ENCODE measurements around the gene GAS2L2.

Gene GAS2L2

GRCh38 chr17:35742496-35742895 is 10.5 kb downstream of the GAS2L2 start:
- H3K4me3 ChIP-seq (ENCODE audit: low read depth, low read length), result no peak overlapping the region
- no peak for DNase-seq (ENCODE audit: low read depth)
- TF ChIP-seq CTCF (conservative IDR thresholded peaks at IDR 0.05; ENCODE audit: low read depth, low read length), result no peak

GRCh38 chr17:35740997-35741931 is 11.8 kb downstream of the GAS2L2 start:
- H3K4me3 ChIP-seq (ENCODE audit: low read depth, low read length), result no peak overlapping the region
- DNase-seq (ENCODE audit: low read depth), result no peak
- no peak for TF ChIP-seq CTCF (conservative IDR thresholded peaks at IDR 0.05; ENCODE audit: low read depth, low read length)

GRCh38 chr17:35740216-35740615 is 12.8 kb downstream of the GAS2L2 start:
- no peak overlapping the region for H3K4me3 ChIP-seq (ENCODE audit: low read depth, low read length)
- no peak for DNase-seq (ENCODE audit: low read depth)
- no peak for TF ChIP-seq CTCF (conservative IDR thresholded peaks at IDR 0.05; ENCODE audit: low read depth, low read length)

DNA sequence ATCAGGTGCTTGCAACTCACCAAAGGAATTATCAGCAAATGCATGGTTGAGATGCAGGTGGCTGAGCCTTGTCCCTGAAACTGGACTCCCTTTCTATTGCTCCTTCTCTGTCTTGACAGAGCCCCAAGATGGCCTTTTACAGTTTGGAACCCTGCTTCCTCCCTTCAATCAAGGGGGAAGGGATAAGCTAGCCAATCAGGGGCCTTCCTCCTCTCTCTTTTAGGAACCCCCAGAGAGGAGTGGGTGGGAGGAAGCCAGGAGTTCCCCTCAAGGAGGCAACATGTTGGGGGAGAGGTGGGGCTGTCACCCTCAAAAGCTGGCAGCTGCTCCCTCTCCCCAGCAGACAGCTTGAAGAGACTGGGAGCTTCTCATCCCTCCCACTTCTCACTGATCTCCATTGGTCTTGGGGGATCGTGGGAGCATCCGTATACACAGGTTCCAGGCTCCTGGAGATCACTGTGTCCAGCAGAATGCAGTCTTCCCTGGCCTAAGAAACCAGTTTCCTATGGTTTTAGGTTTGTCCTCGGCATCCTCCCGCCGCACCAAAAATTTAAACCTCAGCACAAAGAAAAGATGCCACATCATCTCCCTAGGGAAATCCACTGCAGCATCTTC is 14.4 kb downstream of the GAS2L2 start:
- no peak overlapping the region for H3K4me3 ChIP-seq (ENCODE audit: low read depth, low read length)
- no peak for TF ChIP-seq CTCF (conservative IDR thresholded peaks at IDR 0.05; ENCODE audit: low read depth, low read length)
- DNase-seq (ENCODE audit: low read depth), result no peak

GRCh38 chr17:35736236-35736635 is 16.8 kb downstream of the GAS2L2 start:
- TF ChIP-seq CTCF (conservative IDR thresholded peaks at IDR 0.05; ENCODE audit: low read depth, low read length), result no peak
- DNase-seq (ENCODE audit: low read depth), result no peak
- H3K4me3 ChIP-seq (ENCODE audit: low read depth, low read length), result no peak overlapping the region

DNA sequence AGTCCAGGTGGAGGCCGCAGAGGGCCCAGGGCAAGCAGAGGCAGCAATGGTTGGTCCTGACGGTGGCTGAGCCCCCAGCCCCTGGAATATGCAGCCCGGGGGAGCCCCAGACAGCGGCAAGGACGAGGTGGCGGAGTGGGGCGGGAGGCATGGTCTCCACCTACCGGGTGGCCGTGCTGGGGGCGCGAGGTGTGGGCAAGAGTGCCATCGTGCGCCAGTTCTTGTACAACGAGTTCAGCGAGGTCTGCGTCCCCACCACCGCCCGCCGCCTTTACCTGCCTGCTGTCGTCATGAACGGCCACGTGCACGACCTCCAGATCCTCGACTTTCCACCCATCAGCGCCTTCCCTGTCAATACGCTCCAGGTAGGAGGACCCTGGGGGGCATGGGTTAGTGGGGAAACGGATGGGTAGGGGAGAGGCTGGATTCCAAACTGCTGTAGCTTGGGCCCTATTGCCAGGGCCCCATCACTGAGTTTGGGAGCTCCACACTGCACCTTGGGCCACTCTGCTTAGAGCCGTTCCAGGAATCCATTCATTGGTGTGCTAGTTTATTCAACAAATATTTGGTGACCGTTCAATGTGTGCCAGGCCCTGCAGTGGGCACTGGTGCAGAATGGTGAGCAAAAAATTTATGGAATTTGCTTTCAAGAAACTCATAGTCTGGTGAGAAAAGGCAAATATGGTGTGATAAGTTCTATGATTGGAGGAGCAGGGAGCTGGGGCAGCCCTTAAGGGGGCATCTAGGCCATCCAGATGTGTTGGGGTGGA is 17.8 kb downstream of the GAS2L2 start:
- no peak overlapping the region for H3K4me3 ChIP-seq (ENCODE audit: low read depth, low read length)
- TF ChIP-seq CTCF (conservative IDR thresholded peaks at IDR 0.05; ENCODE audit: low read depth, low read length), result no peak
- no peak for DNase-seq (ENCODE audit: low read depth)

Data from choroid plexus epithelial cell (primary cell).